HepG2 (cell line): ENCODE measurements around the gene NME7. TPM values are rescaled to one million over a fixed set of nuclear protein-coding genes. Genes with fewer than 3 reads are reported as not detected.

Source experiments
- ATAD3A ChIP-seq: sonication (generic); formaldehyde crosslinking; IDR thresholded peaks from 2 replicates; pipeline ENCODE4 v1.4.0; 2020; ENCODE audit warnings: missing genetic modification reagents
- EEA1 ChIP-seq: sonication (generic); formaldehyde crosslinking; IDR thresholded peaks from 2 replicates; pipeline ENCODE4 v1.5.1; 2020; ENCODE audit warnings: mild to moderate bottlenecking, missing genetic modification reagents, borderline replicate concordance
- FOSL1 ChIP-seq: sonication (generic); formaldehyde crosslinking; IDR thresholded peaks from 2 replicates; pipeline ENCODE4 v1.9.0; 2021; ENCODE audit warnings: missing genetic modification reagents, borderline replicate concordance
- KIAA2018 ChIP-seq: sonication (generic); formaldehyde crosslinking; IDR thresholded peaks from 2 replicates; pipeline ENCODE4 v1.5.0; 2020; ENCODE audit warnings: mild to moderate bottlenecking, missing genetic modification reagents, borderline replicate concordance
- NR2F1 ChIP-seq, 2 experiments: fragments of 450-650 bp in 1 of 2; formaldehyde crosslinking in 1 of 2; IDR thresholded peaks; 2 replicates each; pipeline versions ENCODE4 v1.5.0 to v1.6.1; 2016 to 2020; ENCODE audit warnings: mild to moderate bottlenecking in 1 of 2, missing compliant biosample characterization in 1 of 2, missing genetic modification reagents in 1 of 2, moderate library complexity in 1 of 2
- TSC22D2 ChIP-seq: sonication (generic); formaldehyde crosslinking; IDR thresholded peaks from 2 replicates; pipeline ENCODE4 v1.5.1; 2020; ENCODE audit warnings: missing genetic modification reagents, mild to moderate bottlenecking, borderline replicate concordance
- ZC3H13 ChIP-seq: sonication (generic); formaldehyde crosslinking; IDR thresholded peaks from 2 replicates; pipeline ENCODE4 v1.8.1; 2023; ENCODE audit warnings: mild to moderate bottlenecking, missing genetic modification reagents, moderate library complexity
- ZNF136 ChIP-seq: sonication (generic); formaldehyde crosslinking; IDR thresholded peaks from 2 replicates; pipeline ENCODE4 v1.8.1; 2022; ENCODE audit warnings: low read depth, mild to moderate bottlenecking, moderate library complexity, missing genetic modification reagents
- ZNF713 ChIP-seq: sonication (generic); formaldehyde crosslinking; IDR thresholded peaks from 2 replicates; pipeline ENCODE4 v1.4.0; 2020; ENCODE audit warnings: mild to moderate bottlenecking, missing genetic modification reagents
- ZNF746 ChIP-seq: sonication (generic); formaldehyde crosslinking; IDR thresholded peaks from 2 replicates; pipeline ENCODE4 v1.8.0; 2022; ENCODE audit warnings: mild to moderate bottlenecking, missing genetic modification reagents
- ZNF883 ChIP-seq: sonication (generic); formaldehyde crosslinking; IDR thresholded peaks from 2 replicates; pipeline ENCODE4 v1.5.1; 2020; ENCODE audit warnings: mild to moderate bottlenecking, missing genetic modification reagents; ENCODE audit errors: not compliant biosample characterization
- ZSCAN31 ChIP-seq: sonication (generic); formaldehyde crosslinking; IDR thresholded peaks from 2 replicates; pipeline ENCODE4 v1.5.0; 2020; ENCODE audit warnings: low read depth, mild to moderate bottlenecking, missing genetic modification reagents
- polyA plus RNA-seq, 8 experiments: library from polyadenylated mRNA; depleted of rRNA in 3 of 8; stranded (reverse) in 7 of 8; unstranded in 1 of 8; fragments of >200 nt; fragmentation: Illumina TruSeq in 4 of 8; extraction: Trizol in 4 of 8; gene quantifications; 2 replicates each; pipeline versions ENCODE4 v1.2.1 to v1.2.3, GENCODE V29; 2011 to 2016; ENCODE audit warnings: low read depth in 4 of 8, missing spikeins in 1 of 8, mixed read lengths in 1 of 8; ENCODE audit not compliant: insufficient read depth in 1 of 8
- total RNA-seq, 5 experiments: library from RNA; depleted of rRNA; stranded (reverse); fragments of >200 nt; fragmentation: Illumina TruSeq; extraction: Trizol; gene quantifications; 2 replicates each; pipeline ENCODE4 v1.2.3, GENCODE V29; 2016; ENCODE audit warnings: low read depth in 1 of 5
- TF ChIP-seq, protein P1 (sequence below): sonication (generic); formaldehyde crosslinking; IDR thresholded peaks from 2 replicates; pipeline ENCODE4 v1.8.1; 2023; ENCODE audit warnings: mild to moderate bottlenecking, missing genetic modification reagents, borderline replicate concordance

Gene NME7
- total and polyA plus RNA-seq, 2 of the 13 experiments (the other 11 are each of a cell fraction or from before 2014, with no cell fraction given): 9.4 to 22.5 TPM

GRCh38 chr1:169312084-169312954 lies 55.3 kb downstream of the NME7 start (continued):
- TF ChIP-seq KIAA2018 (CRISPR knock-in tag): no peak
- TF ChIP-seq, protein P1, sequence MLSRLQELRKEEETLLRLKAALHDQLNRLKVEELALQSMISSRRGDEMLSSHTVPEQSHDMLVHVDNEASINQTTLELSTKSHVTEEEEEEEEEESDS (CRISPR knock-in tag): no peak
- no peak for TF ChIP-seq ZNF883
- TF ChIP-seq EEA1 (CRISPR knock-in tag): no peak
- no peak for TF ChIP-seq TSC22D2 (CRISPR knock-in tag)
- no peak for TF ChIP-seq ZNF136 (CRISPR knock-in tag)
- TF ChIP-seq NR2F1 (CRISPR knock-in tag; IDR thresholded peaks at IDR 0.05): no peak
- no peak for TF ChIP-seq ZSCAN31 (CRISPR knock-in tag)
- no peak for TF ChIP-seq ATAD3A
- TF ChIP-seq FOSL1: no peak
- no peak for TF ChIP-seq ZC3H13 (CRISPR knock-in tag)
- no peak for TF ChIP-seq ZNF746 (CRISPR knock-in tag)
- no peak for TF ChIP-seq ZNF713
- TF ChIP-seq, all 625 proteins: peak for 0
